ENCODE data around the gene MBD3L1.

GRCh38 chr19:8880868-8881488 is 48.8 kb downstream of the MBD3L1 start:
- TF ChIP-seq CTCF (IDR thresholded peaks at IDR 0.05) (no peak), POLR2A (IDR thresholded peaks at IDR 0.05) (no peak)
